Measurements from ENCODE around the gene CBY1.

The CBY1 gene

DNA sequence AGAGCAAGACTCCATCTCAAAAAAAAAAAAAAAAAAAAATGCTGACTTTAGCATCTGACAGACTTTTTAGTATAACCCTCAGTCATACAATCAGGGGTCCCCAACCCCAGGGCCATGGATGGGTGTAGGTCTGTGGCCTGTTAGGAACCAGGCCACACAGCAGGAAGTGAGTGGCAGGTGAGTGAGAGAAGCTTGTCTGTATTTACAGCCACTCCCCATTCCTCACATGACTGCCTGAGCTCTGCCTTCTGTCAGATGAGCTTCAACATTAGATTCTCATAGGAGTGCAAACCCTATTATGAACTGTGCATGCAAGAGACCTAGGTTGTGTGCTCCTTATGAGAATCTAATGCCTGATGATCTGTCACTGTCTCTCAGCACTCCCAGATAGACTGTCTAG is 3.6 kb upstream of the CBY1 start:
- no peak for FAIRE-seq

DNA sequence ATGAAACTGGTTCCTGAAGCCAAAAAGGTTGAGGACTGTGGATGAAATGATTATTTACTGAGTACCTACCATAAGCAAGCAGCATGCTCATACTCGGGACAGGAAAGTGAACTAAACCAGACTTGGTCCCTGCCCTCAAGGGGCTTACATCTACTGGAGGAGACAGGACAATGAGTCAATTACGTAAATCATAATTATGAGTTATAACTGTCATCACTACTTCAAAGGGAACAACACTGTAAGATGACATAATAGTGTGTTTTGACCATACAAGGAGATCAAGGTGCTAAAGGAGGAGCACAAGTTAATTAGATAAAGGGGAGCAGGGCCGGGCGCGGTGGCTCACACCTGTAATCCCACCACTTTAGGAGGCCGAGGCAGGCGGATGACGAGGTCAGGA is 2.7 kb upstream of the CBY1 start:
- FAIRE-seq: no peak

DNA sequence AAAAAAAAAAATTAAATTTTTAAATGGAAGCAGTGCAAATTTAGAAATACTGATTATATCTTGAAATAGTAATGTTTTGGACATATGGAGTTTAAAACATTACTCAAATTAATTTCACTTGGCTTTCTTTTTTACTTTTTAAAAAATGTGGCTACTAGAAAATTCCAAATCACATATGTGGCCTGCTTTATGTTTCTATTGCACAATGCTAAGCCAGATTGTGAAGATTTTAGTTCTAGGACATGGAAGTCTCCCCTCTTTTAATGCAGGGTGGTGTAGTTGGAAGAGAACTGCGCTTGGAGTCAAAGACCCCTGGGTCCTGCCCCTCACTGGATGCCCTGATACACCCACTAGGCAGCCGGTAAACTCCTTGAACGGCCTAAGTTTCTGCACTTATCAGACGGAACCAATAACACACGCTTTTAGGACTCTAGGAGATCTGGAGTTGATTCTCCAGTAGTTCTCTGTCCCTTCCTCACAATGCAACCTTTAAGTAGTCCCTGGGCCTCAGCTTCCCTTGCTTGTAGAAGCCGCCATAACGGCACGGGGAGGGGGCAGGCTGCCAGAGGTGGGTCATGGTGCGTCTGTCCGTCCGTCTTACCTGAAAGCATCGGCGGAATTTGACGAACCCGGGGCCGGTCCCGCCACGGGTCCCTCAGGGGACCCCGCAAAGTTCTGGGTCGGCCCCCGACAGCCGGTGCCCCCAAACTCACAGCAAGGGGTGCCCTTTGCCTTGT is 751 bp upstream of the CBY1 start:
- FAIRE-seq: no peak

DNA sequence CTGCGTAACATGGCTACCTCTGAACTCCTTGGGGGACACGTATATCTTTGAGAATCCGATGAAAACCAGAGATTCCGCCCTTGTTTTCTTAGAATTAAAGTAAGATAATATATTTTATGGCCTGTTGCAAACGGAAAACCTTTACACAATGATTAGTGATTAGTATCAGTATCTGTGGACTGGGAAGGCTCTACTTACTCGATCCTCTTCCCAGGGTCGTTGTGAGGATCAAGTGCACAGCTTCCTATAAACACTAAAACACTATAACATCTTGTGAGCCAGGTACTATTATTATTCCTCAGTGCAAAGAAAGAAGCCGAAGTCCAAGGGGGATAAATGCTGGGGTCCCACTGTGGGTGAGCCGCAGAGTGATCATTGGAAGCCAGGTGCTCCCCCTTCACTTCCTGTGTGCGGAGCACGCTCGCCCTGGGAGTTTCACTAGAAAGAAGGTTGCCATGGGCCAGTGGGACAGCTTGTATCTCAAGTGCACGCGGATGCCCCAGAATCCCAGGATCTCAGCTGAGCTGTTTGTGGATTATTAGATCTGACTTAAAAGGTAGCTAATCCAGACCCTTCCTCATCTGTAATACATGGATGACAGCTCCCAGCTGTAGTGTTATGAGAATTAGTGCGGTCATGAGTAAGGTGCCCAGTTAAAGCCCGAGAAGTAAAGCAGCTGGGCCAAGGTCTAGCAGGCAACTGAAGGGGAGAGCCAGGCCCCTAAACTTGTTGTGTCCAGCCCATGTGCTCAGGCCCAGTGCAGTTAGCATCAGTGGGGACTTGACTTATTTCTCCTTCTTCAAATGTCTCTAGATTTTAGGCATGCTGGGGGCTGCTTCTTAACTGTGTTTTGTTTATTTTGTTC is 839 bp downstream of the CBY1 start:
- FAIRE-seq: no peak

DNA sequence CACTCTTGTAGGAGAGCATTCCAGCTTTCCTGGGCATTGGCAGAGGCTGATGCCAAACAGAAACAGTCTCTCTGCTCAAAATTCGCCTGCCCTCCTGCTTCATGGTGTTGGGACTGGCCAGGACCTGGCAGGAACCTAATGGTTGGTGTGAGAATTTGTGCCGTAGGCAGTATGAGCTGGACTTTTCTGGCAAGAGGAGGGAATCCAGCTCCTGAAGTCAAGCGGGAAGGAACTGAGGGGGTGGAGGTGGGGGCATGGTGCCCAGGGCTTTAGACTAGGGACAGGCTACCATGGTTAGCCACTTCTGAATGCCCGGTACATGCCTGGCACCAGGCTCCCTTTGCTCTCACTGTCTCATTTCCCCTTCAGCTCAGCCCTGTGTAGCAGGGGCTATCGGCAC is 18.4 kb downstream of the CBY1 start:
- no peak for FAIRE-seq

DNA sequence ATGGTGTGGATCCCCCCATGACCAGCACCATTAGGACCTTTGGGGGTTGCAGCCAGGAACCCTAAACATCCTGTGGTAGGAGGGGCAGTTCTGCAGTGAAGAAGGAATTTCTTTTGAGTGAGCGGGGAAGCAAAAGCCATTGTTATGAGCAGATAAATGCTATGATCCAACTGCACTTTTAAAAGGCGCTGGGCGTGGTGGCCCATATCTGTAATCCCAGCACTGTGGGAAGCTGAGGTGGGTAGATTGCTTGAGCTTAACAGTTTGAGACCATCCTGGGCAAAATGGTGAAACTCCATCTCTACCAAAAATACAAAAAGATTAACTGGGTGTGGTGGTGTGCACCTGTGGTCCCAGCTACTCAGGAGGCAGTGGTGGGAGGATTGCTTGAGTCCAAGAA is 19.4 kb downstream of the CBY1 start:
- no peak for FAIRE-seq

DNA sequence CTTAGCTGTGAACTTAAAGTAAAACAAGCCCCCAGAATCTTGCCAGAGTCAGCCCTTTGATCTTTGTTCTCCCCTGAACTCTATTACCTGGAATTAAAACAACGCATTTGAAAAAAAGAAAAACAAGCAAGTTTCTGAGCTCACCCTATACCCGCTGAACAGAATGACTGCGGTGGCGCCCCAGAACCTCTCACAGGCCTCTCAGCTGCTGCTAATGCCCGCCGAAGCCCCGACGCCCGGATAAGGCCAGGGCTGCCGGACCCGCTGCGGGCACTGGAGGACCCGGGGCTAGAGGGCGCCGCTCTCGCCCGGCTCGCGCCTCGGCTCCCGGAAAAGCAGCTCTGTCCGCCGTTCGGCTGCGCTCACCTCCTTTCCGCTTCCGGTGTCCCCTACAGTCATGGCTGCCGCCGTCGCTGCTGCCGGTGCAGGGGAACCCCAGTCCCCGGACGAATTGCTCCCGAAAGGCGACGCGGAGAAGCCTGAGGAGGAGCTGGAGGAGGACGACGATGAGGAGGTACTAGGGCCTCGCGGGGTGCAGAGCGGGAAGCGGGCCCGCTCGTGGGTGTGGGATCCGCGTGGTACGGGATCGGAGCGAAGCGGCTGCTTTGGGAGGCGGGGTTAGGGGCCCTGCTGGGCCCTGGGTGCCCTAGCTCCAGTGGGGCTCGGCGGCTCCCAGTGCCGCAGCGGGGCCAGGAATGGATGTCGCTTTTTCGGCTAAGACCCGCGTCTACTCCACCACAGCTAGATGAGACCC is 25.3 kb downstream of the CBY1 start, which contains the start of gene TOMM22:
Gene TOMM22, plus strand, starts transcription at position 376 of the 754 bp plus-strand sequence. Its CDS starts 22 bp downstream, at position 398.
- no peak for FAIRE-seq

DNA sequence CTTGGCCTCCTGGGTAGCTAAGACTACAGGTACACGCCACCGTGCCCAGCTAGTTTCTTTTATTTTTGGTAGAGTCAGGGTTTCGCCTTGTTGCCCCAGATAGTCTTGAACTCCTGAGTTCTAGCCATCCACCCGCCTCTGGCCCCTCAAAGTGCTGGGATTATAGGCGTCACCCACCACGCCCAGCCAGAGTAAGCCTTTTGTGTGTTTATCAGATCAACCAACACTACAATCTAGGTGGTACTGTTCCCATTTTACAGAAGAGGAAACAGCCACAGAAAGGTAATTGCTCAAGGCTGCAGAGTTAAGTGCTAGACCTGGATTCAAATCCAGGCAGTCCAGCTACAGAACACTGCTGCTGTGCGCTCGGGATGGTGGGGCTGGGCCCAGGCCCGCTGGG is 28.5 kb downstream of the CBY1 start:
- no peak for FAIRE-seq

DNA sequence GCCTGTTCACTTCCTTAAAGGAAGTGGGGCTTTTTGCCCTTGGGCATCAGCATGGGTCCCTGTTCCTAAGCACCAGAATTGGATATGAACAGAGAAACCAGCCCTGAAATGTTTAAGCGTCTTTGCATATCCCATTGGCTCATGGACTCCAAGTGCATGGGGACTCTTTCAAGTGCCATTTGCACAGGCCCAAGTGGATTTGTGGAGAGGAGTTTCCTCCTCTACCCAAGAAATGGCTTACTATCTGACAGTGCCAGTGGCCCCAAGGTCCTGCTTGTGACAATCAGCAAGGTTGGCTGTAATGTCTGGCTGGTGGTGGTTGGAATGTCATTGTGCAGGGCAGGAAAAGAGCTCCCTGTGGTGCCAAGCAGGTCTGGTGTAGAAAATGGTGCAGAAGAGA is 29.3 kb downstream of the CBY1 start:
- no peak for FAIRE-seq

DNA sequence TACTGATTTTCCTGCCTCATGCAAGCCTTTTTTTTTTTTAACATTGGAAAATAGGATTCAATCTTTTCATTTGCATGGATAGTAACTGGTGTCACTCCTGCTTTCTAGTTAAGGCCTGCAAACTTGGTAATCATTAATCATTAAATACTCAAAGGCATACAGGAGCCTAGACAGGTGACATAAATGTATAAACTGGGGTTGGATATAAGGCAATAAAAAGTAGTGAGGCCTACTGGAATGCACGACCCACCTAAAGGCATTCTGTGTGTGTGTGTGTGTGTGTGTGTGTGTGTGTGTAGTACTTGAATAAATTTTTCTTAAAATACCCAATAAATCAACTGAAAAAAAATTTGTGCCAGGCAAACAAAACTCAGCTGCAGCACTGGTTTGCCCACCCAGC is 33.2 kb downstream of the CBY1 start:
- FAIRE-seq: no peak

DNA sequence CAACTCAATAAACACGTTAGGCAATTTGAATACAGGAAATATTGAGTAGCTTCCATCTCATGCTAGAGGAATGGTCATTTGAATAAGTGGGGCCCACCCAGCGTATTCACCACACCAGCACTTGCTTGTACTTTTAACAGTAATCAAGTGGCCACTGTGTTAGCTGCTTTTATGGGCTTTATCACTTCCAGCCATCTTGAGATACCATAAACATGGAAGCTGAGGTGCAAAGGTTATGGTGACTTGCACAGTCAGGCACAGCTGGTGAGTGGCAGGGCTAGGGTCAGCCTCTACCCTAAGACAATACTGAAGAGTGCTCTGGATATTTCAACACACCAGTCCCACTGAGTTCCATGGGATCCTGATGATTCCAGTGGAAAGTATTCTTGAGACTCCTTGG is 37.6 kb downstream of the CBY1 start:
- no peak for FAIRE-seq

DNA sequence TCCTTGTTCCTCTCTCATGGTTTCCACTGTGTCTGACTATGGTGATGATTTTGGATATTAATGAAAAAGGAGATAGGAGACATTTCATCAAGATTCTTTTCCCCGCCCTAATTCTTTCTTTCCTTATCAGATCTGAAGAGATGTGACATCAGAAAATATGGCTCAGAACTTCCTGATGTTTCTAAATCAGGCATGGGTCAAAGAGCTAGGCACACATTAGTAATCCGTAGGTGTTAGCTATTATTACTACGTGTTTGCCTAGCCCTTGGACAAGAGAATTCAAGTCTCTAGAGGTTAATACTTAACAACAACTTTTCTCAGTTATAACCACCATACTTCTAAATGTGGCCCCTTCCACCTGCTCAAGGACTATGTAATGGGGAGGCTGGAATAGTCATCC is 38.5 kb downstream of the CBY1 start:
- FAIRE-seq: no peak

DNA sequence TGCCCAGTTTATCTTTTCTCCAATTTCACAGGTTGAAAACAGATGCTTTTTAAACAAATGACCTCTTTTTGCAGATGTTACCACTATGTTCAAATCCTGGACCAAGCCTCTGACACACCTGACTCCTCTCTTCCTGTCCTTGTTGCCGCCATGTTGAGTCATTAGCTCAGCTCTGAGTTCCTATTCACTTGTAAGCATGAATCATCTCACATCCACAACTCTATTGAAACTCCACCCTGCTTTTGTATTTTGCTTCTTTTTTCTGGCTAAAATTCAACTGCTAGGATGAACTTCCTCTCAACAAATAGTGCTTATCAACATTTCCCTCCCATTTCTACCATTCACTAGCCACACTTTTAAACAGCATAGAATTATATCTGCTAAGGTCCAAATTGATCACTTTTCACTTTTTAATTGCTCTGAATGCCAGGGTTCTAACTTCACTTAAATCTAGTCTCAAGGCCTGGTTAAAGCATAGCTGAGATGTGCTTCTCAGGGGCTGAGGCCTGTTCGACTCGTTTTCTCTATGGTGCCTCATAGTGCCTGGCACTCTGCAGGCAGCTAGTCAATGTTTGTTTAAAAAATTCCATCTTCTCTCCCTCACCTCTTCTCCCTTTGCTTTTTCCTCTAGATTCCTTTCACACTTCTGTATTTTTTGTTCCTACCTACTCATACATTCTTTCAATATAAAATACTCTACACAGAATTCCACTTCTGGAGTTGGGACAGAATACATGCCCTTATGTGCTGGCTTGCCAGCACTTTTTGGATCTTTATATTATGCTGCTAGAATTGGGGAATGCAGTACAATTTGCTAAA is 40.4 kb downstream of the CBY1 start:
- FAIRE-seq: no peak

DNA sequence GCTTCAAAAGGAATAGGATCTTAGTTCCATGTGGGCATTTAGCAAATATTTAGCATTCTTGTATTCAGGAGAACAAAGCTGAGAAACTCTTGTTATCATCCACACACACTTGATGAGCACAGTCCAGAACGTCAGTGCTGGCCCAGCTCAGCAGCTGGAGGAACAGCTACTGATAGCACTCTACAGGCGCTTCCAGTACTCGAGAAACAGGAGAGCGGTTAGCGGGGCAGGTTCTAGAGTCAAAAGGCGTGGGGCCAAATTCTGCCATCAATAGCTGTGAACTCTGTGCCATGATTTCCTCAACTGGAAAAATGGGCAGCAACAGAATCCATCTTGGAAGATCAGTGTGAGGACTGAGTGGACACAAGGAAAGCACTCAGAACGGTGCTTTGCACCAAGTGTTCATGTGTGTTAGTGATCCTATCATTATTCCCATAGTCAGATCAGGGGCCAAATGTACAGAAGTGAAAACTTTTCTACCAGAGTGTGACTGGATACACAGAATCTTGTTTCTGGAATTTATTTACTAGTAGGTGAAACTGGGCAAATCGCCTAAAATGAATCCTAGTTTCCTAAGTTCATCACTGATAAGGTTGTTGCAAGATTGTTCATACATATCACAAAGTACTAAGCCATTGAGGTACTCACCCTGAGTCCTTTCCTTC is 41.1 kb downstream of the CBY1 start:
- FAIRE-seq: no peak

DNA sequence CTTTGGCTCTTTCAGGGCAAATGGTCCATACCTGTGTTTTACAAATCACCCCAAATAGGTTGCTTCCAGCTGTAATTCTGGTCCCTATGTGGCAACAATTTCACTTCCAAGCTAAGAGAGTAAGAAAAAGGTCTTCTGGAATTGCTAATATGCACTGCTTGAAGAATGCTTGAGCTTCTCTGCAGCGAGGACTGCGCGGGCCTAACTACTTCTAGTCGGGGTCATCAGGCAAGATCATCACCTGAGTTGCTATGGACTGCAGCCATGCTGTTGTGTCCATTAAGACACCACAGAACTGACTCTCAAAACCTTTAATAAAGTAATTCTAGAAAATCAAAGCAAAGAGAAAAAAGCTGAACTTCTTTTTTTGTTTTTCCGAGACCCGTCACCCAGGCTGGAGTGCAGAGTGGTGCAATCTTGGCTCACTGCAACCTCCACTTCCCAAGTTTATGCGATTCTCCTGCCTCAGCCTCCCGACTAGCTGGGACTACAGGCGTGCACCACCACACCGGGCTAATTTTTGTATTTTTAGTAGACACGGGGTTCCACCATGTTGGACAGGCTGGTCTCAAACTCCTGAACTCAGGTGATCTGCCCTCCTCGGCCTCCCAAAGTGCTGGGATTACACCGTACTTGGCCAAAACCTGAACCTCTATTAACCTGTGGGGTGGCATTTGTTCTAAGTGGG is 42.1 kb downstream of the CBY1 start:
- no peak for FAIRE-seq

DNA sequence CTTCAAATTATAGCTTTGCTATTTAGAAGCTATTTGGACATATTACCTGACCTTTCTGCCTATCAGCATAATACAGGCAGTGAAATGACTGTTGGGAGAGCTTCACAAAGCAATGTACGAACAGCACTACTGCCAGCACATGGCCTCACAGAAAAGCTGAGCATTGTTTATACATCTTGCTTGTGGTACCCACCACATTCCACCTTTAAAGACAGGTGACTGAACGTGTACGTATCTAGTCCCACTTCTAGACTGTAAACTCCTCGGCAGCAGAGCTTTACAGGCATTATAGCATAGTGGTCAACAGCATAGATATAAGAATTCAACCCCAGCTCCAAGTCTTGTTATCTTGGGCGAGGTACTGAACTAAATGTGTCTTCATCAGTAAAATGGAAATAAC is 42.7 kb downstream of the CBY1 start:
- FAIRE-seq: no peak

DNA sequence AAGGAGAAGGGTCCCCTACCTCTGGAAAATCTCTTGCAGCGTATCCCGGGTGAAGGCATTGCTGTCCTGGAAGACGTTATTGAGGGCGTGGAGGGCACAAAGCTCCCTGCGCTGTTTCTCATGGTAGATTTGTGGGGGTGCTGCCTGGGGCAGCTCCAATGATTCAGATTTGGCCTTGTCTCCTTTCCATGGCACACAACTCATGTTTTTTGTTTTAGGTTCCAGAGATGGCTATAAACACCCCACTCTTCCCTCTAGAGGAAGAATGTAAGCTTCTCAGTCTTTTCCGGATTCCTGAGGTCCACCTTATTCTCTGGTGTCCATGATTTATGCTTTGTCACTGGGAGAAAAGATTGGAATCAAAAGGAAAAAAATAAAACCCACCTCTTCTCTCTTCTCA is 43.3 kb downstream of the CBY1 start:
- no peak for FAIRE-seq

DNA sequence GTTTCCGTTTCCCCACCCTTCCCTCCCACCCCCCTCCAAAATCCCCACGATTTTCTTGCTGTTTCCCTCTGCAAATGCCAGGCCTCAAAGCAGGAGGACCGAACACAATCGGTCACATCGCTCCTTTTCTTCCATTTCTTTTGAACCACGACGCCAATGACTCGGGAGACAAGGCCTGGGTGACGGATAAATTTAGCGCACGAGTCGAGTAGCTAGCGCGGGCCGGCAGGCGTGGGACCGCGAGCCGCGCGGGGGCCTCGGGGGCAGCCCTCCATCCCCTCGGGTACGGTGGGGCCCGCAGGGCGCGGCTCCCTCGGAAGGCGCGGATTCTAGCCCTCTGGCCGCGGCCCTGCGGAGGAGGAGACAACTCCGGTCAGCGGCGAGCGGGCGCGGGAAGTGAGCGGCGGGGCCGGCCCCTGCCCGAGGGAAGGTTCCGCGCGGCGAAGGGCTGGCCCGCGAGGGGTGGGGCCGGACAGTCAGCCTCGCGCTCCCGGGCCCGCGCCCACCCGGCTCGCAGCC is 43.9 kb downstream of the CBY1 start:
- no peak for FAIRE-seq

DNA sequence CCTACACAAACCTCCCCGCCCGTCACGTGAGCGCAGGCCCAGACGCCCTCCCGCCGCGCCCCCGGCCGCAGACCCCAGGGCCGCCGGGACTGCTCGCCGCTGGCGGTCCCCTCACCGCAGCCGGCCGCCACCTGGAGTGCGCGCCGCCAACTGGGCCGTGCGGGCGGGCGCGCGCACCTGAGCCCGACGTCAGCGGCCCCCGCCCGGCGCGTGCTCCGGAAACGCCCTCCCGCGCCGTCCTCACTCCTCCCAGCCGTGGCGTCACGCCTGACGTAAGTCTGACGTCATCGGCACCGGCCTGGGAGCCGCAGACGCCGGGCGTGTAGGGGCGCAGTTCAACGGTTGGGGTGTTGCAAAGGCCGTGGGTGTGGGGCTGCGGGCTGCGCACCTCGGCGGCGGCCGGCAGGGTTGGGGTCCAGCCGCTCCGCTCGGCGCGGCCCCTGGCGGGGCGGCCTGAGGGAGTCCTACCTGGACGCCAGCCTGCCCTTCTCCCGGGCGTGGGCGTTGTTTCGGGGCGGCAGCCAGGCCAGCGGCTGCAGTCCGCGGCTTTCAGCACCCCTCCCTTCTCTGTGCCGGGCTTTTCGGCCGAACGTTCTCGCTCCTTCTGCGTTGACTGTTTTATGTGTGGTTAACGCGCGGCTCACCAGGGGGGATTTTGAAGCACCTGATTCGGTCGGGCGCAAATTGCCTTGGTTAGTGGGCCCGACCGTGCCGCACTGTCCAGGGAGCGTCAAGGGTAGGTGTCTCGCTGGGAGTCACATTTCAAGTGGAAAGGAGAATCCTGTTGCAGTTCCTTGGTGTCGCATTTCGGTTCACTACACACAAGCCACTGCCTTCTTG is 44.6 kb downstream of the CBY1 start, which contains the start of gene JOSD1:
Gene JOSD1, minus strand, starts transcription at position 155 of the 840 bp plus-strand sequence. CDS start 956 bp downstream, outside the sequence.
- no peak for FAIRE-seq

DNA sequence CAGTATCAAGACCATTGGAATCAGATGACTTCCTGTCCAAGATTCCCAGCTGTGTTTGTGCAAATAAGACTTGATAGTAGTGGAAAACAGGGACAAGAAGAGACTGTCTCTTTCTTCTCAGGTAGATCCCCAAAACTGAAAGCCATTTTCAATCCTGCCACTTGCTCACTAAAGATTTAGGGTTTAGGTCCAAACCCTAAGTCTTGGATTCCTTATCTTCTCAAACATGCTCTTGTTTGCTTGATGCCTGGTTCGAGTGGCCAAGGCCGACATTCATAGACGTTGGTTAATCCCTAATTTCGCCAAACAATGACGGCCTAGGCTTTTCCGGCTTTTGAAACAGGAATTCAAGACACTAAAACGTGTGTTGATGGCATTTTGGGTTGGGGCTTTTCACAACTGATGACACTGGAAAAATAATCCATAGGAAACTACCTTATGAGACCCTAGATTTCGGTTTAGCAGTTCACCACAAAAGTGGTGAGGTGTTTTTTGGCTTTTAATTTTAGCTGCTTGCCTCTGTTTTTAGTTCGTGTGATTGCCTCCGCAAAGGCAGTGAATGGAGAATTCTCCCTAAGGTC is 48.3 kb downstream of the CBY1 start:
- no peak for FAIRE-seq
